ENCODE measurements around the gene AGER. TPM values are rescaled to one million over a fixed set of nuclear protein-coding genes. Genes with fewer than 3 reads are reported as not detected.
A peak's percentile ranks its signal among the peaks of the same experiment; 100 is the strongest.

AGER gene
- total and polyA plus RNA-seq, 9 of the 15 experiments (the other 6 are each of a cell fraction or from before 2014, with no cell fraction given), result 1.2 to 11.5 (median 4.1) TPM

DNA sequence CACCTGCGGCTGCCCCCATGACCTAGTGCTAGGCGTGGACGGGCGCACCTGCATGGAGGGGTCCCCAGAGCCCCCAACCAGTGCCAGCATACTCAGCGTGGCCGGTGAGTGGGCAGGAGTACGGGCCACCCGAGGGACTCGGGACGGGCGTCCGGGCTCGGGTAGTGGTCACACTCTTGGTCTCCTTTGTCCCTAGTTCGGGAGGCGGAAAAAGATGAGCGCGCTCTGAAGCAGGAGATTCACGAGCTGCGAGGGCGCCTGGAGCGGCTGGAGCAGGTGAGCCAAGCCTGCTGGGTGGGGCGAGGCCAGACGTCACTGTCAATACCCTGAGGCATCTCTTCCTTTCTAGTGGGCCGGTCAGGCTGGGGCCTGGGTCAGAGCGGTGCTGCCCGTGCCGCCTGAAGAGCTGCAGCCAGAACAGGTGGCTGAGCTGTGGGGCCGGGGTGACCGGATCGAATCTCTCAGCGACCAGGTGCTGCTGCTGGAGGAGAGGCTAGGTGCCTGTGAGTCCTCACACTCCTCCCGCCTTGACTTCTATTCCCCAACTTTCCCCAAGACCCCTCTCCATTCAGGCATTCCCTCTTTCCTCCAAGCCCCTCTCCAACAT lies 16.8 kb downstream of the AGER start (continued):
- no peak for TF ChIP-seq ZMIZ1 (IDR thresholded peaks at IDR 0.05; ENCODE audit: low read depth in 2 of 2, low read length in 2 of 2)
- no peak for TF ChIP-seq ZNF76 (CRISPR knock-in tag; IDR thresholded peaks at IDR 0.05; ENCODE audit: borderline replicate concordance)
- no peak for TF ChIP-seq HLTF (IDR thresholded peaks at IDR 0.05)
- no peak for TF ChIP-seq TRIM24 (IDR thresholded peaks at IDR 0.05)
- no peak for TF ChIP-seq ZNF695 (CRISPR knock-in tag; IDR thresholded peaks at IDR 0.05)
- no peak for TF ChIP-seq MECOM (CRISPR knock-in tag; IDR thresholded peaks at IDR 0.05)
- TF ChIP-seq ZZZ3 (IDR thresholded peaks at IDR 0.05), result no peak
- TF ChIP-seq ZNF507 (tag; conservative IDR thresholded peaks at IDR 0.05), result no peak
- TF ChIP-seq, protein P1, sequence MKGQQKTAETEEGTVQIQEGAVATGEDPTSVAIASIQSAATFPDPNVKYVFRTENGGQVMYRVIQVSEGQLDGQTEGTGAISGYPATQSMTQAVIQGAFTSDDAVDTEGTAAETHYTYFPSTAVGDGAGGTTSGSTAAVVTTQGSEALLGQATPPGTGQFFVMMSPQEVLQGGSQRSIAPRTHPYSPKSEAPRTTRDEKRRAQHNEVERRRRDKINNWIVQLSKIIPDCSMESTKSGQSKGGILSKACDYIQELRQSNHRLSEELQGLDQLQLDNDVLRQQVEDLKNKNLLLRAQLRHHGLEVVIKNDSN (CRISPR knock-in tag; IDR thresholded peaks at IDR 0.05), result peak; percentile 41; the same call in 1 of the 2 replicates
- 0 out of 2 replicates have a peak, but pooled peaks have one; percentile 19 for TF ChIP-seq THAP7 (CRISPR knock-in tag; IDR thresholded peaks at IDR 0.05)
- no peak for TF ChIP-seq CEBPG (CRISPR knock-in tag; IDR thresholded peaks at IDR 0.05)
- TF ChIP-seq CEBPG (tag; conservative IDR thresholded peaks at IDR 0.05 in 1 of 2, IDR thresholded peaks at IDR 0.05 in 1 of 2), result no peak
- TF ChIP-seq E2F6 (IDR thresholded peaks at IDR 0.05; ENCODE audit: borderline replicate concordance in 1 of 2, extremely low read depth in 1 of 2, insufficient read depth in 1 of 2, insufficient read length in 1 of 2, low read depth in 1 of 2, low read length in 1 of 2, poor library complexity in 1 of 2, severe bottlenecking in 1 of 2), result peak; percentile 5 to 10
- TF ChIP-seq, protein P2, sequence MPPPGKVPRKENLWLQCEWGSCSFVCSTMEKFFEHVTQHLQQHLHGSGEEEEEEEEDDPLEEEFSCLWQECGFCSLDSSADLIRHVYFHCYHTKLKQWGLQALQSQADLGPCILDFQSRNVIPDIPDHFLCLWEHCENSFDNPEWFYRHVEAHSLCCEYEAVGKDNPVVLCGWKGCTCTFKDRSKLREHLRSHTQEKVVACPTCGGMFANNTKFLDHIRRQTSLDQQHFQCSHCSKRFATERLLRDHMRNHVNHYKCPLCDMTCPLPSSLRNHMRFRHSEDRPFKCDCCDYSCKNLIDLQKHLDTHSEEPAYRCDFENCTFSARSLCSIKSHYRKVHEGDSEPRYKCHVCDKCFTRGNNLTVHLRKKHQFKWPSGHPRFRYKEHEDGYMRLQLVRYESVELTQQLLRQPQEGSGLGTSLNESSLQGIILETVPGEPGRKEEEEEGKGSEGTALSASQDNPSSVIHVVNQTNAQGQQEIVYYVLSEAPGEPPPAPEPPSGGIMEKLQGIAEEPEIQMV (tag; conservative IDR thresholded peaks at IDR 0.05; ENCODE audit: low read depth), result no peak; the same call in 1 of the 2 replicates
- TF ChIP-seq IRF2 (CRISPR knock-in tag; IDR thresholded peaks at IDR 0.05), result no peak
